Transverse colon (tissue), 3 donors: ENCODE data around the gene KMT2C.

ENCODE experiments used
- EP300 ChIP-seq: sonication (generic); formaldehyde crosslinking; IDR thresholded peaks from one replicate; pipeline ENCODE4 v1.6.1; 2017; ENCODE audit warnings: antibody characterized with exemption, low read depth
- POLR2A ChIP-seq: fragments of 450-650 bp; IDR thresholded peaks from one replicate; pipeline ENCODE4 v1.6.1; 2016; ENCODE audit warnings: antibody characterized with exemption, mild to moderate bottlenecking, moderate library complexity
- TF ChIP-seq, protein P1 (sequence below), 5 experiments: fragments of 200-600 bp in 3 of 5; fragments of 450-650 bp in 2 of 5; sonication (generic) in 3 of 5; IDR thresholded peaks; 1 replicate in 2 of 5; 2 replicates in 3 of 5; pipeline ENCODE4 v1.5.1; 2016 to 2017; ENCODE audit warnings: antibody characterized with exemption in 5 of 5, inconsistent platforms in 3 of 5, mild to moderate bottlenecking in 2 of 5, moderate library complexity in 1 of 5

DNA sequence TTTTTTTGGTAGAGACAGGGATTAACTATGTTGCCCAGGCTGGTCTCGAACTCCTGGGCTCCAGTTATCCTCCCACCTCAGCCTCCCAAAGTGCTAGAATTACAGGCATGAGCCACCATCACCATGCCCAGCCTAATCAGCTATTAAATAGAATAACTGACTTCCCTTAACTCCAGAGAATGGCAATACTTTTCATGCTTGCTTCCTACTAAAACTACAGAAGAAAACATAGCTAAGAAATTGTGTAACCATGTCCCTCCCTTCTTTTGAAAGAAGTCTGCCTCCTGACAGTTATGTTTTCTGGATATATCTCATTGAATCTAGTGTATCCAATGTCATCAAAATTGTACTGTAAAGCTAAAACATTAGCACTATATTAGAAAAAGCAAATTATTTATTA is 95.6 kb downstream of the KMT2C start:
- TF ChIP-seq, protein P1, sequence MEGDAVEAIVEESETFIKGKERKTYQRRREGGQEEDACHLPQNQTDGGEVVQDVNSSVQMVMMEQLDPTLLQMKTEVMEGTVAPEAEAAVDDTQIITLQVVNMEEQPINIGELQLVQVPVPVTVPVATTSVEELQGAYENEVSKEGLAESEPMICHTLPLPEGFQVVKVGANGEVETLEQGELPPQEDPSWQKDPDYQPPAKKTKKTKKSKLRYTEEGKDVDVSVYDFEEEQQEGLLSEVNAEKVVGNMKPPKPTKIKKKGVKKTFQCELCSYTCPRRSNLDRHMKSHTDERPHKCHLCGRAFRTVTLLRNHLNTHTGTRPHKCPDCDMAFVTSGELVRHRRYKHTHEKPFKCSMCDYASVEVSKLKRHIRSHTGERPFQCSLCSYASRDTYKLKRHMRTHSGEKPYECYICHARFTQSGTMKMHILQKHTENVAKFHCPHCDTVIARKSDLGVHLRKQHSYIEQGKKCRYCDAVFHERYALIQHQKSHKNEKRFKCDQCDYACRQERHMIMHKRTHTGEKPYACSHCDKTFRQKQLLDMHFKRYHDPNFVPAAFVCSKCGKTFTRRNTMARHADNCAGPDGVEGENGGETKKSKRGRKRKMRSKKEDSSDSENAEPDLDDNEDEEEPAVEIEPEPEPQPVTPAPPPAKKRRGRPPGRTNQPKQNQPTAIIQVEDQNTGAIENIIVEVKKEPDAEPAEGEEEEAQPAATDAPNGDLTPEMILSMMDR (IDR thresholded peaks at IDR 0.05): no peak
- TF ChIP-seq EP300 (no peak), POLR2A (no peak)
